HepG2 (cell line): ENCODE measurements around the gene FAAP100. TPM values are rescaled to one million over a fixed set of nuclear protein-coding genes. Genes with fewer than 3 reads are reported as not detected.

ENCODE experiments used
- BHLHE40 ChIP-seq: IDR thresholded peaks from 2 replicates; pipeline ENCODE4 v1.6.1; 2011; ENCODE audit warnings: low read length, improper control_type of control experiment
- HNF4A ChIP-seq: sonication (generic); formaldehyde crosslinking; IDR thresholded peaks from 2 replicates; pipeline ENCODE4 v1.4.0; 2020; ENCODE audit warnings: missing genetic modification reagents
- ISL2 ChIP-seq: sonication (generic); formaldehyde crosslinking; IDR thresholded peaks from 2 replicates; pipeline ENCODE4 v1.5.0; 2020; ENCODE audit warnings: missing genetic modification reagents
- NR2C2 ChIP-seq: sonication (generic); formaldehyde crosslinking; IDR thresholded peaks from 2 replicates; pipeline ENCODE4 v1.4.0; 2020; ENCODE audit warnings: missing genetic modification reagents, mild to moderate bottlenecking, moderate library complexity, borderline replicate concordance
- PAF1 ChIP-seq: IDR thresholded peaks from 2 replicates; pipeline ENCODE4 v1.6.1; 2016; ENCODE audit warnings: missing genetic modification reagents, missing compliant biosample characterization
- POLR2AphosphoS5 ChIP-seq: IDR thresholded peaks from 2 replicates; pipeline ENCODE4 v1.6.1; 2012; ENCODE audit warnings: low read depth, low read length
- POLR2G ChIP-seq: fragments of 200-400 bp; formaldehyde crosslinking; IDR thresholded peaks from 2 replicates; pipeline ENCODE4 v1.6.1; 2018; ENCODE audit warnings: mild to moderate bottlenecking, low read depth, low read length, moderate library complexity
- RBM22 ChIP-seq: fragments of 200-400 bp; formaldehyde crosslinking; optimal IDR thresholded peaks from 2 replicates; pipeline ENCODE3; 2017; ENCODE audit warnings: mild to moderate bottlenecking, low read length, moderate library complexity
- REPIN1 ChIP-seq: sonication (generic); formaldehyde crosslinking; IDR thresholded peaks from 2 replicates; pipeline ENCODE4 v1.8.0; 2022; ENCODE audit warnings: missing genetic modification reagents, low read depth, mild to moderate bottlenecking, borderline replicate concordance
- YEATS4 ChIP-seq: sonication (generic); formaldehyde crosslinking; IDR thresholded peaks from 2 replicates; pipeline ENCODE4 v1.4.0; 2020; ENCODE audit warnings: missing genetic modification reagents, borderline replicate concordance
- ZC3H13 ChIP-seq: sonication (generic); formaldehyde crosslinking; IDR thresholded peaks from 2 replicates; pipeline ENCODE4 v1.8.1; 2023; ENCODE audit warnings: mild to moderate bottlenecking, missing genetic modification reagents, moderate library complexity
- ZNF12 ChIP-seq: sonication (generic); formaldehyde crosslinking; IDR thresholded peaks from 2 replicates; pipeline ENCODE4 v1.5.0; 2020; ENCODE audit warnings: missing genetic modification reagents
- ZNF251 ChIP-seq: sonication (generic); formaldehyde crosslinking; IDR thresholded peaks from 2 replicates; pipeline ENCODE4 v1.9.0; 2021; ENCODE audit warnings: mild to moderate bottlenecking, missing genetic modification reagents
- ZNF501 ChIP-seq: sonication (generic); formaldehyde crosslinking; IDR thresholded peaks from 2 replicates; pipeline ENCODE4 v1.5.1; 2020; ENCODE audit warnings: mild to moderate bottlenecking, moderate library complexity, missing genetic modification reagents
- ZNF773 ChIP-seq: sonication (generic); formaldehyde crosslinking; IDR thresholded peaks from 2 replicates; pipeline ENCODE4 v1.4.0; 2020; ENCODE audit warnings: missing genetic modification reagents, borderline replicate concordance
- polyA plus RNA-seq, 8 experiments: library from polyadenylated mRNA; depleted of rRNA in 3 of 8; stranded (reverse) in 7 of 8; unstranded in 1 of 8; fragments of >200 nt; fragmentation: Illumina TruSeq in 4 of 8; extraction: Trizol in 4 of 8; gene quantifications; 2 replicates each; pipeline versions ENCODE4 v1.2.1 to v1.2.3, GENCODE V29; 2011 to 2016; ENCODE audit warnings: low read depth in 4 of 8, missing spikeins in 1 of 8, mixed read lengths in 1 of 8; ENCODE audit not compliant: insufficient read depth in 1 of 8
- total RNA-seq, 5 experiments: library from RNA; depleted of rRNA; stranded (reverse); fragments of >200 nt; fragmentation: Illumina TruSeq; extraction: Trizol; gene quantifications; 2 replicates each; pipeline ENCODE4 v1.2.3, GENCODE V29; 2016; ENCODE audit warnings: low read depth in 1 of 5
- TF ChIP-seq, protein P1 (sequence below): sonication (generic); formaldehyde crosslinking; IDR thresholded peaks from 2 replicates; pipeline ENCODE4 v1.4.0; 2020; ENCODE audit warnings: missing genetic modification reagents
- TF ChIP-seq, protein P2 (sequence below): sonication (generic); formaldehyde crosslinking; IDR thresholded peaks from 2 replicates; pipeline ENCODE4 v1.4.0; 2020; ENCODE audit warnings: missing genetic modification reagents, low read depth, mild to moderate bottlenecking, borderline replicate concordance
- TF ChIP-seq, protein P3 (sequence below): sonication (generic); formaldehyde crosslinking; IDR thresholded peaks from 2 replicates; pipeline ENCODE4 v1.8.0; 2022; ENCODE audit warnings: low read depth, missing genetic modification reagents
- TF ChIP-seq, protein P4 (sequence below), 2 experiments: fragments of 450-650 bp in 1 of 2; sonication (generic) in 1 of 2; formaldehyde crosslinking; IDR thresholded peaks; 2 replicates each; pipeline versions ENCODE4 v1.5.0 to v1.8.0; 2020 to 2022; ENCODE audit warnings: mild to moderate bottlenecking in 1 of 2, missing genetic modification reagents in 1 of 2
- TF ChIP-seq, protein P5 (sequence below): sonication (generic); formaldehyde crosslinking; IDR thresholded peaks from 2 replicates; pipeline ENCODE4 v1.8.0; 2022; ENCODE audit warnings: mild to moderate bottlenecking, missing genetic modification reagents
- TF ChIP-seq, protein P6 (sequence below): sonication (generic); formaldehyde crosslinking; IDR thresholded peaks from 2 replicates; pipeline ENCODE4 v1.4.0; 2020; ENCODE audit warnings: missing genetic modification reagents

FAAP100 gene
- total and polyA plus RNA-seq, 2 of the 13 experiments (the other 11 are each of a cell fraction or from before 2014, with no cell fraction given): 7.6 to 20.8 TPM

DNA sequence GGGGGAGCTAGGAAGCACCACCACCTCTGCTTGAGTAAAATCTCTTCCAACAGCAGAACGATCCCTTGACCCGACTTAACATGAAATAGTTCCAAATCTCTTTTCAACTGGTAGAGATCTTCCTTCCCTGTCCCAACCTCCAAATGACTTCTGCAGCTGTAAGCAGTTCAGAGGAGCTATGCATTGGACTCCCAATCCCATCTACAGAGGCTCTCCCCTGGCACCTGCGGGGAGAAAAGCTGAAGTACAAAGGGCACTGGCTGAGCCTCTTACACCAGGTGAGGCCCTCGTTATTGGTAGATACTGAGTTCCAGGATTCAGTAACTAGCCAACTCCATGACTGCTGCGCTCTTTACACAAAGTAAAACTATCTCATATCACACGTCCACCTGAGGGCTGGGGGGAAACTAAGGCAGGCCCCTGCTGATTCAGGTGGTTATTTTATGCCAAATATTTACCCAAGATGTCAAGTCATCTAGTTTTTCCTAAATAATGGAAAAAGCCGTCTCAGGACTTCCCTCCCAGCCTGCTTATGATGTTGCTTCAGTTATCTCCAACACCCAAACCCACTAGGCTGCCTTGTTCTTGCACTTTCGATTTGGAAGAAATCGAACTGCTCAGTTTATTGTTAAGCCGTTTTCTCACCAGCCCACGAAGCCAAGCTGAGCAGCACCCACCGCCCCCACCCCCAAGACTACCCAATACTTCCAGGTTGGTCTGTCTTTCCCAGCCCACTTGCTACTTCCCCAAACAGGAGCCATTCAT, 42.8 kb downstream of the FAAP100 start (continued):
- TF ChIP-seq NR2C2 (CRISPR knock-in tag) (0 out of 2 replicates have a peak, but pooled peaks have one; percentile 12), YEATS4 (CRISPR knock-in tag) (peak; percentile 24; the same call in 1 of the 2 replicates), PAF1 (CRISPR knock-in tag) (peak; percentile 48; the same call in 1 of the 2 replicates), HNF4A (CRISPR knock-in tag) (peak; percentile 59), REPIN1 (CRISPR knock-in tag) (peak; percentile 26; the same call in 1 of the 2 replicates), ZNF251 (CRISPR knock-in tag) (0 out of 2 replicates have a peak, but pooled peaks have one; percentile 79), POLR2G (peak; percentile 76), POLR2AphosphoS5 (peak; percentile 75), ZC3H13 (CRISPR knock-in tag) (peak; percentile 79; the same call in 1 of the 2 replicates), ISL2 (CRISPR knock-in tag) (0 out of 2 replicates have a peak, but pooled peaks have one; percentile 17), ZNF12 (CRISPR knock-in tag) (0 out of 2 replicates have a peak, but pooled peaks have one; percentile 23), ZNF773 (no peak), ZNF501 (CRISPR knock-in tag) (peak; percentile 42; the same call in 1 of the 2 replicates), BHLHE40 (0 out of 2 replicates have a peak, but pooled peaks have one; percentile 18), RBM22 (peak; percentile 81)
- TF ChIP-seq, protein P1, sequence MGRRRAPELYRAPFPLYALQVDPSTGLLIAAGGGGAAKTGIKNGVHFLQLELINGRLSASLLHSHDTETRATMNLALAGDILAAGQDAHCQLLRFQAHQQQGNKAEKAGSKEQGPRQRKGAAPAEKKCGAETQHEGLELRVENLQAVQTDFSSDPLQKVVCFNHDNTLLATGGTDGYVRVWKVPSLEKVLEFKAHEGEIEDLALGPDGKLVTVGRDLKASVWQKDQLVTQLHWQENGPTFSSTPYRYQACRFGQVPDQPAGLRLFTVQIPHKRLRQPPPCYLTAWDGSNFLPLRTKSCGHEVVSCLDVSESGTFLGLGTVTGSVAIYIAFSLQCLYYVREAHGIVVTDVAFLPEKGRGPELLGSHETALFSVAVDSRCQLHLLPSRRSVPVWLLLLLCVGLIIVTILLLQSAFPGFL (CRISPR knock-in tag): no peak
- TF ChIP-seq, protein P2, sequence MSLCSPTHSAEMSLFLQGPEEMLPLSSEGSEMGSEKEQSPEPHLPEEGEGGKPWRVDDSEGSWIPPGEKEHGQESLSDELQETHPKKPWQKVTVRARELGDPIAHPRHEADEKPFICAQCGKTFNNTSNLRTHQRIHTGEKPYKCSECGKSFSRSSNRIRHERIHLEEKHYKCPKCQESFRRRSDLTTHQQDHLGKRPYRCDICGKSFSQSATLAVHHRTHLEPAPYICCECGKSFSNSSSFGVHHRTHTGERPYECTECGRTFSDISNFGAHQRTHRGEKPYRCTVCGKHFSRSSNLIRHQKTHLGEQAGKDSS: 0 out of 2 replicates have a peak, but pooled peaks have one; percentile 70
- TF ChIP-seq, protein P3, sequence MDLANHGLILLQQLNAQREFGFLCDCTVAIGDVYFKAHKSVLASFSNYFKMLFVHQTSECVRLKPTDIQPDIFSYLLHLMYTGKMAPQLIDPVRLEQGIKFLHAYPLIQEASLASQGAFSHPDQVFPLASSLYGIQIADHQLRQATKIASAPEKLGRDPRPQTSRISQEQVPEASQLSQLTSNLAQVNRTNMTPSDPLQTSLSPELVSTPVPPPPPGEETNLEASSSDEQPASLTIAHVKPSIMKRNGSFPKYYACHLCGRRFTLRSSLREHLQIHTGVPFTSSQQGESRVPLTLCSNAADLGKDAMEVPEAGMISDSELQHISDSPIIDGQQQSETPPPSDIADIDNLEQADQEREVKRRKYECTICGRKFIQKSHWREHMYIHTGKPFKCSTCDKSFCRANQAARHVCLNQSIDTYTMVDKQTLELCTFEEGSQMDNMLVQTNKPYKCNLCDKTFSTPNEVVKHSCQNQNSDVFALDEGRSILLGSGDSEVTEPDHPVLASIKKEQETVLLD (CRISPR knock-in tag): 0 out of 2 replicates have a peak, but pooled peaks have one; percentile 25
- TF ChIP-seq, protein P4, sequence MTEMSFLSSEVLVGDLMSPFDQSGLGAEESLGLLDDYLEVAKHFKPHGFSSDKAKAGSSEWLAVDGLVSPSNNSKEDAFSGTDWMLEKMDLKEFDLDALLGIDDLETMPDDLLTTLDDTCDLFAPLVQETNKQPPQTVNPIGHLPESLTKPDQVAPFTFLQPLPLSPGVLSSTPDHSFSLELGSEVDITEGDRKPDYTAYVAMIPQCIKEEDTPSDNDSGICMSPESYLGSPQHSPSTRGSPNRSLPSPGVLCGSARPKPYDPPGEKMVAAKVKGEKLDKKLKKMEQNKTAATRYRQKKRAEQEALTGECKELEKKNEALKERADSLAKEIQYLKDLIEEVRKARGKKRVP (CRISPR knock-in tag; IDR thresholded peaks at IDR 0.05): no peak
- TF ChIP-seq, protein P5, sequence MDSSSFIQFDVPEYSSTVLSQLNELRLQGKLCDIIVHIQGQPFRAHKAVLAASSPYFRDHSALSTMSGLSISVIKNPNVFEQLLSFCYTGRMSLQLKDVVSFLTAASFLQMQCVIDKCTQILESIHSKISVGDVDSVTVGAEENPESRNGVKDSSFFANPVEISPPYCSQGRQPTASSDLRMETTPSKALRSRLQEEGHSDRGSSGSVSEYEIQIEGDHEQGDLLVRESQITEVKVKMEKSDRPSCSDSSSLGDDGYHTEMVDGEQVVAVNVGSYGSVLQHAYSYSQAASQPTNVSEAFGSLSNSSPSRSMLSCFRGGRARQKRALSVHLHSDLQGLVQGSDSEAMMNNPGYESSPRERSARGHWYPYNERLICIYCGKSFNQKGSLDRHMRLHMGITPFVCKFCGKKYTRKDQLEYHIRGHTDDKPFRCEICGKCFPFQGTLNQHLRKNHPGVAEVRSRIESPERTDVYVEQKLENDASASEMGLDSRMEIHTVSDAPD (CRISPR knock-in tag): peak; percentile 19; the same call in 1 of the 2 replicates
- TF ChIP-seq, protein P6, sequence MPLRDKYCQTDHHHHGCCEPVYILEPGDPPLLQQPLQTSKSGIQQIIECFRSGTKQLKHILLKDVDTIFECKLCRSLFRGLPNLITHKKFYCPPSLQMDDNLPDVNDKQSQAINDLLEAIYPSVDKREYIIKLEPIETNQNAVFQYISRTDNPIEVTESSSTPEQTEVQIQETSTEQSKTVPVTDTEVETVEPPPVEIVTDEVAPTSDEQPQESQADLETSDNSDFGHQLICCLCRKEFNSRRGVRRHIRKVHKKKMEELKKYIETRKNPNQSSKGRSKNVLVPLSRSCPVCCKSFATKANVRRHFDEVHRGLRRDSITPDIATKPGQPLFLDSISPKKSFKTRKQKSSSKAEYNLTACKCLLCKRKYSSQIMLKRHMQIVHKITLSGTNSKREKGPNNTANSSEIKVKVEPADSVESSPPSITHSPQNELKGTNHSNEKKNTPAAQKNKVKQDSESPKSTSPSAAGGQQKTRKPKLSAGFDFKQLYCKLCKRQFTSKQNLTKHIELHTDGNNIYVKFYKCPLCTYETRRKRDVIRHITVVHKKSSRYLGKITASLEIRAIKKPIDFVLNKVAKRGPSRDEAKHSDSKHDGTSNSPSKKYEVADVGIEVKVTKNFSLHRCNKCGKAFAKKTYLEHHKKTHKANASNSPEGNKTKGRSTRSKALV: no peak
